Activated naive CD4-positive, alpha-beta T cell treated with anti-CD3 and anti-CD28 coated beads, Interleukin-2, amount 50 U/mL, for 16 hours (primary cell): ENCODE results near the gene MAN1A1.
"Not testable (repeated sequence)": the region's sequence is repeated elsewhere in the genome, so short reads cannot be mapped to it uniquely, and the experiment has no call there.

Experiments
- DNase-seq: peaks from one replicate; pipeline ENCODE4 v3.0.0-alpha.2; 2020

The MAN1A1 gene

DNA sequence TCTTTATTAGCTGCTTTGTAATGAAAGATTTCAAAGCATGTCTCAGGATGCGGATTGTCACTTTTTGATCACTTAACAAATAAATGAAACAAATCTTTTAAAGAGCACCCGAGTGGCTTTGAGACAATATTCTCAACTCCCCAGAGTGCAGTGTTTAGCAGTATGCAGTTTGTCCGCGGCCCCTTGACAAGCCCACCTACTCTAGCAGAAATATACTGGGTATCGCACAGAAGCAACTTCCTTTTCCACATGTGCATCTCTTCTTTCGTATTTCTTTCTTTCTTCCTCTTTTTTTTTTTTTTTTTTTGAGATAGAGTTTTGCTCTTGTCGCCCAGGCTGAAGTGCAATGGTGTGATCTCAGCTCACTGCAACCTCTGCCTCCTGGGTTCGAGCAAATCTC lies 186.6 kb downstream of the MAN1A1 start:
- no peak for DNase-seq

- no peak for DNase-seq
Observed at GRCh38 chr6:119162134-119162775, 187.3 kb downstream of the MAN1A1 start.

DNA sequence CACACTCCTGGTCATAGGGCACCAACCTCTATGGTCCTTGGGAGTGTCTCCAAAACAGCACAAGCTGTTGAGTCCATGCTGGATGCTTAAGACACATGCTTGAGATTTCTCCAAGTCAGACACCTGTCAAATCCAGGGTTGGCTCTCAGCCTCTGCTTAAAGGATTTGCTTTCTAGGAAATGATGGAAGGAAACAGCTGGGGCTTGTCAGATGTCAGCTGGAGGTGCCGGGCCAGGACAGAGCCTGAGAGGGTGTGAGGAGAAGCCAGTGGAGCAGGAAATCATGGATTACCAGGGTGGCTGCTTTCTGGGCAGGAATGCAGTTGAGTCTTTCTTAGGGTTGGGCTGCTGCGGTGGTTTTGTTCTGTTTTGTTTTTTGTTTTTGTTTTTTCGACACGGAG lies 188.1 kb downstream of the MAN1A1 start:
- no peak for DNase-seq

- DNase-seq: no peak
Observed at GRCh38 chr6:119160911-119161310, 188.7 kb downstream of the MAN1A1 start.

DNA sequence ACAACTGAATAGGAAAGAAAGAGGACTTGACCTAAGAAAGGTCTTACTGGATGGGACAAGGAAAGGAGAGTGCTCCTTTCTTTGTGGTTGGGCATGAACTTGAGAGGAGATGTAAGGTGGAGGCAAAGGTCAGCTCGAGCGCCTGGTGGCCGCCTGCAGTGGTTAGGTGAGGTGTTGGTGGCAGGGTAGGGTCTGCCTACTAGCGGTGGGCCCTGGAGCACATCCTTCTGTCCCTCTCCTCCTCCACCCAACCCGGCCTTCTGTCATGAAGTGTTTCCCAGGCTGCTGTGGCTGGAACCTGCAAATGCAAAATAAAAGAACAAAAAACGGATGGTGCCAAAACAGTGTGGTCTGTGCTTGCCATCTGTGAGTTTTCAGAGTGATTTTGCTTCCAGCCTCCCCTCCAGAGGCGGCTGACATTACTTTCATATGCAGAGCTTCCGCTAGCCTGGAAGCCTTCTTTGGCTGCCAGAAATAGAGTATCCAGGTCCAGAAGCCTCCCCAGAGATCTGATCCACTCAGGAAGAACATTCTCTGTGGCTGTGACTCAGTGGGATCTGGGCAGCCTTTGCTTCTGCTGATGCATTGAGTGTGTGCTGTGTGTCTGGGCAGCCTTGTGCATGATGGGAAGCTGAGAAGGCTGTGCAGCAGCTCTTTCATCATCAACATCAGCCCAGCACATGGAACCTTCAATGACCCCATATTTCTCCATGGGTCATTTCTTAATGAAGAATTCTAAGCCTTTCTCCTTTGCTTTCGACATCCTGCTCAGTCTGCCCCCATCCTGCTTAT lies 191.3 kb downstream of the MAN1A1 start:
- DNase-seq: no peak

DNA sequence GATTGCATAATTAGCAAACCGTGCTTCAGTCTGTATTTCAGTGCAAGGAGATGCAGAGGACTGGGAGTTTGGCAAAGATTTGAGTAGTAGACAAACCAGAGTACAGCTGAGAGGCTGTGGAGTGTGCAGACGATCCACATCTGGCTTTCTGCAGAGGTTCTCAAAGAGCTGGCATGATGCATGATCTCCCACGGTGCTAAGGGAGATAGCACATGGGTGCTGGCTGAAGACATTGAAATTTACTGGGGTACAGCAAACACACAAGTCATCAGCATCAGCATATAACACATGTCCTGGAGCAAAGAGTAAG lies 192.1 kb downstream of the MAN1A1 start:
- DNase-seq: no peak

DNA sequence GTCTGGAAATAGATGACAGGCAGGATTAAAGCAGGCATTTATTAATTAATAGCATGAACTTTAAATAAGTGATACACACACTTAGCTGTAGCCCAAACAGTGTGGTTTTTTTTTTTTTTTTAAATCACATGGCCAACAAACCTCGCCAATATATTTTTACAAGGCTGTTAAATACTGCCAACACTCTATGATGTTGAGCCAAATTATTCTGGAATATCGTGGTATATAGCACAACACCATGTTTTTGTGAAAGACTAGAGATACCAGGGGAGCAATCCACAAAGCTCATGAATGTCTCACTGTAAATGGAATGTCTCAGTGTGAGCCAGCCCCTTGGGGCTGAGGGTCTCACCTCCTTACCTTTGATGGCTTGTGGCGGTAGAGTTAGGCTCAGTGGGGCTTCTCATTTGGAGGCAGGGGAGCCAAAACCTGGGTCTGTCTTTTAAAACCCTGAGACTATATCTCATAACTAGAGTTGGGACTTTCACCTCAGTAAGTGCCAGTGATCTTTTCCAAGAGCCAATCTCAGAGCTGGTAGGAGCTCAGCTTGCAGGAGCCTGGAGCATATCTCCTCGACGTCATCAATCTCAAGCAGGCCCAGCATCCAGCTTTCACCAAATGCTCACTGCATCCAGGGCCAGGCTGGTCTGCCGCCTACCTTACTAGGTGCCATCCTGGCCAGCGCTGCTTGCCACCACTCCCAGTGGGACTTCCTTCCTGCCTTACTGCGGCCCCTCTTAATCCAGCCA lies 192.6 kb downstream of the MAN1A1 start:
- DNase-seq: no peak

- DNase-seq: not testable (repeated sequence)
Observed at GRCh38 chr6:119156082-119156481, 193.5 kb downstream of the MAN1A1 start.

DNA sequence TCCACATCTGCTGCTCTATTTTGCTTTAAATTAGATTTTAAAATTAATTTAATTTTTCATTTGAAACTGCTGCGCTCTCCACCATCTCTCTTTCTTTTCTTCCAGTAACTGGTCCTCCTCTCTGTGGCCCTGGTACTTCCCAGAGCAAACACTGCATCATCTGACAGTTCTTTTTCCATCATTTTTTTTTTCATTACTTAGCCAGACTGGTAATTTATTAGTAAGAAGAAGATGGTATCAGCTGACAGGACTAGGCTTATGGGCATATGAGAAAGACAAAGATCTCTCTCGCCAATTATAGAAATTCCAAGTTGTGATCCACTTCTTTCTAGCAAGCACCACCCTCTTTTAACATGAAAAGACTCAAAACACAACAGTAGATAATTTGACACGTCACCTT lies 197.4 kb downstream of the MAN1A1 start:
- no peak for DNase-seq

DNA sequence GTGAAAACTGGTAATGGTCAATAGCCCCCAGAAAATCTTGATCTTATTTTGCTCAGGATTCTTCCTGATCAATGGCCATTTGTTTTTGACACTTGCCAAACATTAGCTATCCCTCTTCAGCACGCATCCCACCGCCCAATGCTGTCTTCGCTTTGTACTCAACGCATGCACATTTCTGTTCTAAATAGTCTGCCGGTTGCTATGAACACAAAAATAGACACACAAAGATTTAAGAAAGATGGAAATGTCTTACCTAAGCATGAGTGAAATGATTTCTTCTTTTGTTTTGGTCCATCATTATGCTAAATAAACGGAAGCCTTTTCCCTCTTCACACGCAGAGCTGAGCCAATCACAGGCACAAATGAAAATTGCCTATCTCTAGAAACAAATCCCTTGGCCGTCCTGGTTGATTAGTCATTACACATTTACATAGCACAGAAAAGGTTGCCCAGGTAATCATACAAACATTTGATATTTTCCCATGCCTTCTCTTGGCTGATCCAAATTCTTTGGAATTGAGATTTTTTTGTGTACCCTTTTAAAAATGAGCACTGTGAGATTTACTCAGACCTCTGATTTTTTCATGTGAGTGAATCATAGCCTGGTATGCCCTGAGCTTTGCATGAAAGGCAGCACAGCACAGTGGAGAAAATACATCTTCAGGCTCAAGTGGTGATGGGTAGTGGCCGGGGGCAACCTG lies 200.6 kb downstream of the MAN1A1 start:
- no peak for DNase-seq

GRCh38 chr6:119148098-119148824 lies 201.3 kb downstream of the MAN1A1 start:
- no peak for DNase-seq

DNA sequence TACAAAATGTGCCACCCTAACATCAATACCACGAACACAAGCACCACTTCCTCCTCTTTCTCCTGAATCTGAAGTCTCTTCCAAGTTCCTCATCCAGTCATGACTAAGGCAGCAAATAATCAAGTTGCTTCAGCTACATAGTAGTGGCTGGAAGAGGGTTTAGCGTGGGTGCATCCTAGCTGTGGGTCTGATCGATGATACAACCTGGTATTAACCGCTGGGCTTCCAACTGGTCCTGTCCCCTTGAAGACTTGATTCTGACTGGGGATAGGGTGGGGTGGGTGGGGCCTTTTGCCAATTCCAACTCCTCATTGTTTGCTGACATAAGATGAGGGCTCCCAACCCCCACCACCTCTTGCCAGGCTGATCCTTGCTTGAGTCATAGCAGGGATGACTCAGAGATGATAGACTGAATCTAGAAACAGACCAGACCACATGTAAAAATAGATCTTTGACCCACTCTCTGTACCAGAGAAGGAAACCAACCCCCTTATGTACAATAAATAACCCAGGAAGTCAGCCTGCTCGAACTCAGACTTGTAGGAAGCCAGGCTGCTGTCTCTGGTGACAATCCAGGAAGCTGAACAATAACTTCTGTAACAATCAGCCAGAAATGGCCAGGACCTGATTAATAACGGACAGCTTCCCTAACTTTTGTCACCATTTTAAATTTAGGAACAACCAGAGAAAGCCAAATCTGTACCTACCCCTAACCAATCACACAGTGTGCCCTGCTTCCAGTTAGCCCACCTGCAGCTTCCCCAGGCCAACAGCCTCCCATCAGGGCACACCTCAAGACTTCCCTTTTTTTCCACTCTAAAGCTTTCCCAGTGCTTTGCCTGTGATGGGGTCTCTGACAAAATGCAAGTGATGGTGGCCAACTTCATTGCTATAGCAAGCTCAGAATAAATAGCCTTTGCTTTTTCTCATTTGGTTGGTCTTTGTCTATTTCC lies 202.2 kb downstream of the MAN1A1 start:
- DNase-seq: peak; percentile 43

DNA sequence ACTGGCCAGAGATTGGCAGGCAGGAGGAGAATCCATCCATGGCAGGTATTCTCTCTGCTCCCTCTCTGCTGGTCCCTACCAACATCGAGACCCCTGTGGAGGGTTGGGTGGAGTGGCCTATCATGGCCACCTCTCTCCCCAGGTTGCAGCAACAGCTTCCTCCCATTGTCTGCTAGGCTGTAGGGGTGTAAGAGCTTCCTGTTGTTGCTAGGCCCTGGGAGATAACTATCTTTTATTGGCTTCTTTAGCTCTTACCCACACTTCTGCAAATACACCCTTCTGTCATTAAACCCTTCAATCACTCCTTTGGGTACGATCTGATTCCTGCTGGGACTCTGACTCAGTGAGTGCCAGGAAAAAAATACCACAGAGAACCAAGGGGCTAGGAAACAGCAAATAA lies 204.4 kb downstream of the MAN1A1 start:
- no peak for DNase-seq

DNA sequence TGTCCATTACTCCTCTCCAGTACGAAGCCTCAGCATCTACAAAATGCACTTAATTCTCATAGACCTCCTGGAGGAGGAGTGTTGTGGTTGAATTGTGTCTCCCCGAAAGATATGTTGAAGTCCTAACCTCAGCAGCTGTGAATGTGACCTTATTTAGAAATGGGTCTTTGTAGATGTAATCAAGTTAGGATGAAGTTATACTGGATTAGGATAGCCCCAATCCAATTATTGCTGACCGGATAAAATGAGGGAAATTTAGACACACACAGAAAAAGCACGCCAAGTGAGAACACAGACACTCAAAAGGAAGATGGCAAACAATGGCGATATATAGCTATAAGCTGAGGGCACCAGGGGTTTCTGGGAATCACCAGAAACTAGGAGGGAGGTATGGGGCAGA lies 206.9 kb downstream of the MAN1A1 start:
- DNase-seq: no peak

GRCh38 chr6:119142041-119142440 lies 207.5 kb downstream of the MAN1A1 start:
- DNase-seq: no peak

DNA sequence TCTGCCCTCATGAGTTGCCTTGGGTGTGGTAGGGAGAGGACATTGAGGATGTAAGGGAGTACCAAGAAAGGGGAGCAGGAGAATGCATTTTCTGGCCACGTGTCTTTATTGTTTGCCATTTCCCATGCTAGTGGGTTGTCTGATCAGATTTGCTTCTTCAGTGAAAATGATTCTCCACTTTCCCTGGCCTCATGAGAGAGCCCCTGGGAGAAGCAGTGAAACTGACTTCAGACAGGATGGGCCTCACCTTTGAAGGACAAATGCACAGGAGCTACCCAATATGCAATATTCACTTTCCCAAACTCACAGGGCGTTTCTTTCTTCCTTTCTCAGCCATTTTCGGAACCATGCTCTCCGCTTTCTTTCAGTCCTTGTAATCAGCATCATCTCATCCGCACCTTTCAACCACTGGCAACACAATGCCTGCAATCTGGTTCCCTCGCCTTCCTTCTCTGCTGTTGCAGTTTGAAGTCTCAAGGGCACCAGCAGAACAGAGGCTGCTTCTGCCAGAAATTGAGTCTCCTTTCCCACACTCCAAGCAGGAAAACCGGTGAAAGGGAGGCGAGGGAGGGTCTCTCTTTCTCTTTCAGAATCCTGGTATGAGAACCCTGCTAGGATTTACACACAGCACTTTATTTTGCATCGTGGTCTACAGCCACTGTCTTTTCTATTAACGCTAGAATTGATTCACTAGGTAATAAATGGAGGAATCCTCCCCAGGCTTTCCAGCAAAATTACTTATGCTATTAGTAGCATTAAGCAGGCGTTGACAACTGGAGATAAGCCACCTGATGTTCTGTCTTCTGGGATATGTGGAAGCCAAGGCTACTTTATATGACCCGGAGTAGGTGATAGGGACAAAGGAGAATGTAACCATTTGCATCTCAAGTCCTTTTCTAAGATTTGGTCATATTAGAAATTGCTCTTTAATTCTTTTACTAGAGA lies 209.1 kb downstream of the MAN1A1 start:
- no peak for DNase-seq

GRCh38 chr6:119138906-119139541 lies 210.5 kb downstream of the MAN1A1 start:
- DNase-seq: no peak

DNA sequence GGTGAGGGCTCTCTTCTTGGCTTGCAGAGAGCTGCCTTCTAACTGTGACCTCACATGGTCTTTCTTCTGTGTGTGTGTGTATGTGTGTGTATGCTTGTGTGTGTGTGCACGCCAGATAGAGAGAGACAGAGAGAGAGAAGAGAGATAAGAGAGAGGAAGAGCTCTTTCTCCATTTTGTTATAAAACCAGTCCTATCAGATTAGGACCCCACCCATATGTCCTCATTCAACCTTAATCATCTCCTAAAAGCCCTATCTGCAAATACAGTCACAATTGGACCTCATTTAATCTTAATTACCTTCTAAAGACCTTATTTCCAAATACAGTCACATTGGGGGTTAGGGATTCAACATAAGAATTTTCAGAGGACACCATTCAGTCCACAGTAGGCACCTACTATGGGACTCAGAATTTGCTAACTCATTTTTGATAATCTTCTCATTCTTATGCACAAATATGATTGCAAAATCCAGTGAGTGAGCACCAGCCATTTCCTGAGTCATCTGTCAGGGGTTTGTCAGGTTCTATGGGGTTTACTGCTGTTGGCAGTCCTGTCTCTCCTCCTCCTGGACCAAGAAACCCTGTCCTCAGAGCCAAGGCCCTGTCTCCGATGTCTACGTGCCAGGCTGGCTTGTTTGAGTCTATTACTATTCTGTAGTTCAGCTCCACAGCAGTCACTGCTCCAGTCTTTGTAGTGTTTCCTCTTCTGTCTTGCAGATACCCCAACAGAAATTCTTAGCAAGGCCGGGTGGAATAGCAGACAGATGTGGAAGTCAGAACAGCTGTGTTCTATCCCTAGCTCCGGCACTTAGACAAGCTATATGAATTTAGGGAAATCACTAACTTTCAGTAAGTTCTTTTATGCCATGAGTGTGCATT lies 212.1 kb downstream of the MAN1A1 start:
- no peak for DNase-seq

DNA sequence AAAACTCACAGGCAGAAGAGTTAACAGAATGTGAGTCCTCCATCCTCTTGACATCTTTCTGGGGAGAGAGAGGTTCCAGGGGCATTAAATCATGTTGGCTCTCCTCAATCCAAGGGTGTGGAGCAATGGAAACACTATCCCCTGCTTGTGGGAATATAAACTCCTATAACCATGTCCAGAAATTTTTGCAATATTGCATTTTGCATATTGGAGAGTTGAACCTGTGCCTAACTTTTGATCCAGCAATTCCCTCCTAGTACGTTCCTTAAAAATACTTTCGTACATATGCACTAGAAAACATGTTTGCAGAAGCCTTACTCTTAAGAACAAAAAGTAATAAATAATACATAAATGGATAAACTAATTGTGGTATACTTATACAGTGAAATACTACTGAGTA lies 214.8 kb downstream of the MAN1A1 start:
- no peak for DNase-seq
